ENCODE data around the gene PDPN.

DNA sequence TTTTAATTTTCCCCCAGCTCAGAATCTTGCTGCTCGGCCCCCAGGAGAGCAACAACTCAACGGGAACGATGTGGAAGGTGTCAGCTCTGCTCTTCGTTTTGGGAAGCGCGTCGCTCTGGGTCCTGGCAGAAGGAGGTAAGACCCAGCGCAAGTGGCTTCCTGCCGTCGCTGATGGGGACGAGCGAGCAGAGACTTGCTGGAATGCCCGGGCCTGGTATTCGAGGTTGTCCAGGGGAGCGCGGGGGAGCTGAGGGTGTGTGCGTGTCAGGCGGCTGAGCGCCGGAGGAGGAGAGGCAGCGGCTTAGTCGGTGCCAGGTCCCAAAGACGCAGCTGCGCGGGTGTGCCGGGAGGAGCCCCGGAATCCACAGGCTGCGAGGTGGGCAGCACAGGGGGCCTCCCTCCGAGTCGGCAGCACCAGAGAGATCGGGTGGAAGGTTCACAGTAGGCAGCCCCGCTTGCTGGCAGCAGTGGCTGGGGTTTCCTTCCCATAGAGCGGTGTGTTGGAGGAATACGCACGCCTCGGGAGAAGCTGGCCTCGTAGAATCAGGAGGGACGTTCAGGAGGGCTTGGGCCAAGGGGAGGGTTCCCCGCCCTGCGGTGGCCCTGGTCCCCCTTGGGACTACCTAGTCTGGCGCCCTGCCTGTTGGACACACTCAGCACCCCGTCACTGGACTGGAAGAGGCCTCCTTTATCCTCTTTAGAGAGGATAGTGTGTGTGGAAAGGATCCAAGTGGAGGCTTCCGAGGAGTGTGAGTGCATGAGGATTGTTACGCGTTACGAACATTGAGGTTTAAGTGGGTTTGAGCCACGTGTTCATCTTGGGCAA is 547 bp downstream of the PDPN start:
- TF ChIP-seq, protein P1, sequence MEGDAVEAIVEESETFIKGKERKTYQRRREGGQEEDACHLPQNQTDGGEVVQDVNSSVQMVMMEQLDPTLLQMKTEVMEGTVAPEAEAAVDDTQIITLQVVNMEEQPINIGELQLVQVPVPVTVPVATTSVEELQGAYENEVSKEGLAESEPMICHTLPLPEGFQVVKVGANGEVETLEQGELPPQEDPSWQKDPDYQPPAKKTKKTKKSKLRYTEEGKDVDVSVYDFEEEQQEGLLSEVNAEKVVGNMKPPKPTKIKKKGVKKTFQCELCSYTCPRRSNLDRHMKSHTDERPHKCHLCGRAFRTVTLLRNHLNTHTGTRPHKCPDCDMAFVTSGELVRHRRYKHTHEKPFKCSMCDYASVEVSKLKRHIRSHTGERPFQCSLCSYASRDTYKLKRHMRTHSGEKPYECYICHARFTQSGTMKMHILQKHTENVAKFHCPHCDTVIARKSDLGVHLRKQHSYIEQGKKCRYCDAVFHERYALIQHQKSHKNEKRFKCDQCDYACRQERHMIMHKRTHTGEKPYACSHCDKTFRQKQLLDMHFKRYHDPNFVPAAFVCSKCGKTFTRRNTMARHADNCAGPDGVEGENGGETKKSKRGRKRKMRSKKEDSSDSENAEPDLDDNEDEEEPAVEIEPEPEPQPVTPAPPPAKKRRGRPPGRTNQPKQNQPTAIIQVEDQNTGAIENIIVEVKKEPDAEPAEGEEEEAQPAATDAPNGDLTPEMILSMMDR (optimal IDR thresholded peaks at IDR 0.05 in 1 of 3, IDR thresholded peaks at IDR 0.05 in 1 of 3, conservative IDR thresholded peaks at IDR 0.05 in 1 of 3; ENCODE audit: extremely low read depth in 1 of 3, insufficient read depth in 2 of 3, low read length in 3 of 3): no peak
- TF ChIP-seq EZH2 (IDR thresholded peaks at IDR 0.05; ENCODE audit: low read length): no peak

Measured in keratinocyte (primary cell).